GM18951 (cell line): Measurements from ENCODE around the gene C9orf50.
"Not testable (repeated sequence)": the region's sequence is repeated elsewhere in the genome, so short reads cannot be mapped to it uniquely, and the experiment has no call there.

Experiments used
- POLR2A ChIP-seq: IDR thresholded peaks from 4 replicates; pipeline ENCODE4 v1.6.1; 2011; ENCODE audit warnings: mild to moderate bottlenecking; ENCODE audit not compliant: insufficient read length, insufficient read depth; ENCODE audit errors: extremely low read depth
- in situ Hi-C: fragments of 300-500 bp; cut with MboI; formaldehyde crosslinking; loops from one replicate; pipeline ENCODE4 v1.12.0; 2022; ENCODE audit warnings: low sequenced_read_pairs, mixed read lengths, inconsistent platforms; ENCODE audit not compliant: unreplicated experiment

C9orf50 gene

DNA sequence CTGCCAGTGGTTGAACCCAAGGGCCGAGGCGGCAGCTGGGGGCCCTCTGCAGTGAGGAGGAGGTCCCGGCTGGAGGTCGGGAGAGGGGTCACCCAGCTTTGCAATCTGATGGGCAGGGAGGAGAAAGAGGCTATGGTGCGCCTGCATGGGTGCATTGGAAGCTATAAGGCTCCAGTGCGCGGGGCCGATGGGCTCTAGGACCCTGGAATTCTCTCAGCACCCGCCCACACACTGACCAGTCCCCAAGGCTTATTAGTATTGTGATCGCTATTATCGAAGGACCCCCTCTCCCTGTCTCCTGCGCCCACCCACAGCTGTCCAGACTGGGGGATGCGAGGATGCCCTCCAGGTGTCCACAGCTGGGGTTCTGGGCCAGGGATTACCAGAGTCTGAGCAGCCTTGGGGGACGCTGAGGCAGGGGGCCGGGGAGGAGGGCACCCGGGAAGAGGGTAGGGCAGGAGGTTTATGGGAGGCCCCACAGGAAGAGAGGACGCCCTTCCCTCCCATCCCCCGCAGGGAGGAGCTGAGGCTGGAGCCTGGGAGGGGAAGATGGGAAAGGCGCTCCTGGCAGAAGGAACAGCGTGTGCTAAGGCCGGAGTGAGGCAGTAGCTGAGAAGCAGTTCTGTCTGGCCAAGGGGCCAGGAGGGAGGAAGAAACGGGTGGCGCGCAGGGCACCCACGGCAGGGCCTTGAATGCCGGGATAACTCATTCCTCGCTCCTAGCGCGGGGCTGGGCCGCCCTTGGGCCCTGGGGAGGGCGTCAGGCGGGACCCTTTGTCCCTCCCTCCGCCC, 24.2 kb downstream of the C9orf50 start:
- in situ Hi-C loops = no loop called here
- TF ChIP-seq POLR2A = no peak

DNA sequence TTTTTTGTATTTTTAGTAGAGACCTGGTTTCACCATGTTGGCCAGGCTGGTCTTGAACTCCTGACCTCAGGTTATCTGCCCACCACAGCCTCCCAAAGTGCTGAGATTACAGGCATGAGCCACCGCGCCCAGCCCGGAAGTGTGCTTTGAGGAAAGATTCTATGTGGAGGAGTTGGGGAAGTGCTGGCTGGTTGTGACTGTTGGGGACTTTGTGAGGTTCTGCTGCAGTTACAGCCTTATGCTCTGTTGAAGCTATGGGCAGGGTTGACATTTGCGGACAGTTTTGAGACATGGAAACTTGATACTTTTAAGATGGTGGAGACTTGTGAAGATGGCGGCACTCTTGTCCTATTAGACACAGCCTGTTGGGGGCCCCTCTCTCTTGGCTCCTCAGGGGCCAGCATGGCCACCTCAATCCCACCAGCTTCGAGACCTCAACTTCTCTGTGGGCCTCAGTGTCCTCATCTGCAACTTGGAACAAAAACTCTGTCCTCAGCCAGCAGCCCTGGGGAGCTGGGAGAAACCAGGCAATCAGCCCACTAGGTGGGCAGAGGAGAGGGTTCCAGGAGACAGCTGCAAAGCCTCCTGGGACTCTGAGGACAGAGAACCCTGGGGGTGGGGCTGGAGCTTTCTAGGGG, 24.9 kb downstream of the C9orf50 start:
- in situ Hi-C loops = no loop called here
- no peak for TF ChIP-seq POLR2A

DNA sequence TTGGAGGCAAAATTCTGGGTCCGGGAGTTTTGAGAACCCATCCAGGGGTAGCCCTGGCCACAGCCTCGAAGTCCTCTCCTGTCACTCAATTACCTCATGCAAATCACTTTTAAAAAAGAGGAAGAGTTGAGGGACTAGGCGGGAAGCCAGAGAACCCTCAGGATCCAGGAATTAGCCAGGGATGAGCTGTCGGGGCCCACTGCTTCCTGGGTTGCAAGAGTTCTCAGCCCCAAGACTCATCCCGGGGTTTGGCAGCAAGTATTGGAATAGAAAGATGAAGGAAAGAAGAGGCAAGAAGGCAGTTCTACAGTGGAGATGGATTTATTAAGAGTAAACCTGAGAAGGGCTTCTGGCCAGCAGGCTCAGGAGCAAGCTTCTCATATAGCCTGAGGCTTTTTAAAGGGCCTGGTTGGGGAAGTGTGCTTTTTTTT, 25.6 kb downstream of the C9orf50 start:
- no peak for TF ChIP-seq POLR2A

GRCh38 chr9:129594632-129595031, 26.3 kb downstream of the C9orf50 start:
- TF ChIP-seq POLR2A = no peak
- in situ Hi-C loops = no loop called here

More for the DNA sequence above, 25.6 kb downstream of the C9orf50 start:
- in situ Hi-C loops = no loop called here

GRCh38 chr9:129592790-129593189, 28.1 kb downstream of the C9orf50 start:
- in situ Hi-C loops = not testable (repeated sequence)

- in situ Hi-C loops = no loop called here
- TF ChIP-seq POLR2A = no peak
Measured at GRCh38 chr9:129591916-129592315, 29.0 kb downstream of the C9orf50 start.

DNA sequence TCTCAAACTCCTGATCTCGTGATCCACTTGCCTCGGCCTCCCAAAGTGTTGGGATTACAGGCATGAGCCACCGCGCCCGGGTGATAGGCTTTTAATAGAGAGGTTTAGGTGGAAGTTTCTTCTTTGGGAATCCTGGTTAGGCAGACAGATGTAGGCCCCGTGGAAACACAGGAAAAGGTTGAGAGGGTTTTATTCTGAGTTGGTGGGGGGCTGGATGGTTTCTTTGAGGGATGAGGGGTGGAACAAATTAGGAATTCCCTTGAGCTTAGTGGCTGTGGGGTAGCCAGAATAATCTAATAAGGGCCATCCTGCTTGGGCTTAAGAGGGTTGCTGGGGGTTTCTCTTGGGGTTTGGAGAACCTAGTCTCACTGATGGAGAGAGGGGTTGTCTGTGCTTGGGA, 30.4 kb downstream of the C9orf50 start:
- in situ Hi-C loops = no loop called here
- TF ChIP-seq POLR2A = no peak

DNA sequence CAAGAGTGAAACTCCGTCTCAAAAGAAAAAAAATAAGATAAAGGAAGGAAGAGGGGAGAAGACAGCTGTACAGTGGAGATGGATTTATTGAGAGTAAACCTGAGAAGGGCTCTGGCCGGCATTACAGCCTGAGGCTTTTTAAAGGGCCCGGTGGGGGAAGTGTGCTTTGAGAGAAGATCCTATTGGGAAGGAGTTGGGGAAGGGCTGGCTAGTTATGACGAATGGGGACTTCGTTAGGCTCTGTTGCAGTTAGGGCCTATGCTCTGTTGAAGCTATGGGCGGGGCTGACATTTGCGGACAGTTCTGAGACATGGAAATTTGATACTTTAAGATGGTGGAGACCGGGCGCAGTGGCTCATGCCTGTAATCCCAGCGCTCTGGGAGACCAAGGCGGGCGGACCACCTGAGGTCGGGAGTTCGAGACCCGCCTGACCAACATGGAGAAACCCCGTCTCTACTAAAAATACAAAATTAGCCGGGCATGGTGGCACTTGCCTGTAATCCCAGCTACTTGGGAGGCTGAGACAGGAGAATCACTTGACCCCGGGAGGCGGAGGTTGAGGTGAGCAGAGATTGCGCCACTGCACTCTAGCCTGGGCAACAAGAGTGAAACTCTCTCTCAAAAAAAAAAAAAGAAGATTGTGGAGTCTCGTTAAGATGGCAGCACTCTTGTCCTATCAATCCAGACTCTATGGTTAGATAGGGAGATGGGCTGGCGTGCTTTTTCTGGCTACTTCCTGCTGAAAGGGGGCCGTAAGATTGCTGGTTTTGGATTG, 33.2 kb downstream of the C9orf50 start:
- no peak for TF ChIP-seq POLR2A
- in situ Hi-C loops = no loop called here

GRCh38 chr9:129586685-129587084, 34.2 kb downstream of the C9orf50 start:
- in situ Hi-C loops = no loop called here

DNA sequence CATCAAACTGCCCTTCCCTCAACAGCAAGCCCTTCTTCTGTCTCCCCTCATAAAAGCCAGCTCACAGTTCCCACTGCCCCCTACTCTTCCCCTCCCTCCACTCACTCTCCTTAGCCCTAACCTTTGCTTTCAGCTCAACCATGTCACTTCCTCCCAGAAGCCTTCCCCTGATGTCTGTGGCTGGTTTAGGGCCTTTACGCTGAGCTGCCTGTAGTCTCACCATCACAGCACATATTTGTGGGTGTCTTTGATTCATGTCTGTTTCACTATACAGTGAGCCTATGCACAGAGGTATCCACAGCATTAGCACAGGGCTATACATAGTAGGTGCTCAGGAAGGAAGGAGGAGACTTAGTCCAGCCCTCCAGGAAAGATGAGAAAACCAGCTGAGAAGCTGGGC, 34.7 kb downstream of the C9orf50 start:
- in situ Hi-C loops = no loop called here
- no peak for TF ChIP-seq POLR2A

More at GRCh38 chr9:129586685-129587084, 34.2 kb downstream of the C9orf50 start:
- no peak for TF ChIP-seq POLR2A

DNA sequence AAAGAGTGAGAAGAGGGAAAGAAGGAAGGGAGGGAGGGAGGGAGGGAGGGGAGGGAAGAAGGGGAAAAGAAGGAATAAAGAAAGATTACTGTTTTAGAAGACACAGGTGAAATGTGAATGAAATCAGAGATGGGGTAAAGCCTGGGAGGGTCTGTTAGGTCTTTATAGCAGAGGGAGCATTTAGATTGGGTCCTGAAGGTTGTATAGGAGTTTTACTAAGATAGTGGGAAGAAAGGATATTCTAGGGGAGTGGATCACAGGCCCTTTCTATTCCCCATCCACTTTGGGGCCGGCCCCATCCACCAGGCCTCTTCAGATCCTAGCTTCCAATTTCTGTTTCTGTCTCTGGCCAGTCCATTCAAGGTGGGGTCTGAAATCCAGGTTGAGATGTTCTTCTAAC, 35.5 kb downstream of the C9orf50 start:
- TF ChIP-seq POLR2A = no peak
- in situ Hi-C loops = no loop called here

GRCh38 chr9:129584136-129584535, 36.8 kb downstream of the C9orf50 start:
- in situ Hi-C loops = no loop called here
- no peak for TF ChIP-seq POLR2A

- TF ChIP-seq POLR2A = no peak
- in situ Hi-C loops = no loop called here
Measured at GRCh38 chr9:129583308-129584038, 37.4 kb downstream of the C9orf50 start.
